ENCODE data around the gene CENPV.

Gene CENPV

DNA sequence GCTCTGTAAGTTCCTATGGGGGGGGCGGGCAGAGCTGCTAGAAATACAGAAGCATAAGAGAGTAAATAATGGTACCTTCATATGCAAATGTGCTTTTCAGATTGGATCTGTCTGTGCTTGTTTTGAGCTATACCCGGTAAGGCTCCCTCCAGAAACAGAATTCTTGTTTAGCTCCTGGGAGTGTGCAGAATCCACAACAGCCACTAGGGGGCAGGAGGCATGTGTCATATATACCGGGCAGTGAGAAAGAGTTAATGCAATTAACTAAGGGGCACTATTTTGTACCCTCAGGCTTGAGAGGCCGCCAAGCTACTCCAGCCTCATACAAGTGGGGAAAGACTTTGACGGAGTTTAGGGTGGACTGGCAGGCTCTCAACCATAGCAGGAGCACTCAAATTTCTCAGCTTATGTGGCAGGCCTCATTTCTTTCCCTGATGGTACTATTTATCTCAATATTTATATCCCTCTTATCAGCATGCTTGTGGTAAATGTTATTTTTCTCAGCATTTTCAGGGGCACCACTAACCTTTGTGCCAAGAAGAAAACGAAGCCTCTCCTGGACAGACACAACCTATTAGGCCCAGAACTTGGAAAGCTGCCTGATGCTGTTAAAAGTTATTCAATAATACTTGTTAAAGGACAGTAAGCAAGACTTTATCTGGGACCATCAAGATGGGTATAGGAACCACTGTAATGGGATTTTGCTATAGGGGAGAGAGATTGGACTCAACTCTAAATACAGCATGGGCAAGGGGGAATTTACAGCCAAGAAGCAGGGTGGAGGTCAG is 10.7 kb upstream of the CENPV start:
- no peaks in the 10 kb centered on the region for H3K9me3 ChIP-seq (replicated peaks; ENCODE audit: insufficient read depth, low read length)
- H3K9ac ChIP-seq (ENCODE audit: low read length), result no peak overlapping the region
- no peak overlapping the region for H3K4me3 ChIP-seq (ENCODE audit: low read length)
- peak; percentile 69 for DNase-seq
- H3K79me2 ChIP-seq (ENCODE audit: low read length), result no peaks in the 10 kb centered on the region
- H3K27ac ChIP-seq (ENCODE audit: low read length), result no peak overlapping the region
- no peaks in the 10 kb centered on the region for H3K9me2 ChIP-seq (replicated peaks; ENCODE audit: insufficient read depth, low read length)
- H4K20me1 ChIP-seq (ENCODE audit: insufficient read depth, low read length), result no peaks in the 10 kb centered on the region
- TF ChIP-seq, protein P1, sequence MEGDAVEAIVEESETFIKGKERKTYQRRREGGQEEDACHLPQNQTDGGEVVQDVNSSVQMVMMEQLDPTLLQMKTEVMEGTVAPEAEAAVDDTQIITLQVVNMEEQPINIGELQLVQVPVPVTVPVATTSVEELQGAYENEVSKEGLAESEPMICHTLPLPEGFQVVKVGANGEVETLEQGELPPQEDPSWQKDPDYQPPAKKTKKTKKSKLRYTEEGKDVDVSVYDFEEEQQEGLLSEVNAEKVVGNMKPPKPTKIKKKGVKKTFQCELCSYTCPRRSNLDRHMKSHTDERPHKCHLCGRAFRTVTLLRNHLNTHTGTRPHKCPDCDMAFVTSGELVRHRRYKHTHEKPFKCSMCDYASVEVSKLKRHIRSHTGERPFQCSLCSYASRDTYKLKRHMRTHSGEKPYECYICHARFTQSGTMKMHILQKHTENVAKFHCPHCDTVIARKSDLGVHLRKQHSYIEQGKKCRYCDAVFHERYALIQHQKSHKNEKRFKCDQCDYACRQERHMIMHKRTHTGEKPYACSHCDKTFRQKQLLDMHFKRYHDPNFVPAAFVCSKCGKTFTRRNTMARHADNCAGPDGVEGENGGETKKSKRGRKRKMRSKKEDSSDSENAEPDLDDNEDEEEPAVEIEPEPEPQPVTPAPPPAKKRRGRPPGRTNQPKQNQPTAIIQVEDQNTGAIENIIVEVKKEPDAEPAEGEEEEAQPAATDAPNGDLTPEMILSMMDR (IDR thresholded peaks at IDR 0.05; ENCODE audit: low read length), result peak; percentile 96
- TF ChIP-seq EZH2phosphoT487 (IDR thresholded peaks at IDR 0.05; ENCODE audit: low read length), result no peak
- TF ChIP-seq EZH2 (optimal IDR thresholded peaks at IDR 0.05; ENCODE audit: low read depth, low read length), result no peak
- H3K36me3 ChIP-seq (replicated peaks; ENCODE audit: insufficient read depth, low read length), result no peaks in the 10 kb centered on the region
- H3K27me3 ChIP-seq (replicated peaks; ENCODE audit: insufficient read depth, low read length), result no peaks in the 10 kb centered on the region
- no peak overlapping the region for H3K4me2 ChIP-seq (ENCODE audit: low read depth, low read length)
- no peak overlapping the region for H2AFZ ChIP-seq (ENCODE audit: low read length)
- no peaks in the 10 kb centered on the region for H3F3A ChIP-seq (ENCODE audit: insufficient read depth, low read length)
- no peaks in the 10 kb centered on the region for H3K4me1 ChIP-seq (ENCODE audit: low read length)

DNA sequence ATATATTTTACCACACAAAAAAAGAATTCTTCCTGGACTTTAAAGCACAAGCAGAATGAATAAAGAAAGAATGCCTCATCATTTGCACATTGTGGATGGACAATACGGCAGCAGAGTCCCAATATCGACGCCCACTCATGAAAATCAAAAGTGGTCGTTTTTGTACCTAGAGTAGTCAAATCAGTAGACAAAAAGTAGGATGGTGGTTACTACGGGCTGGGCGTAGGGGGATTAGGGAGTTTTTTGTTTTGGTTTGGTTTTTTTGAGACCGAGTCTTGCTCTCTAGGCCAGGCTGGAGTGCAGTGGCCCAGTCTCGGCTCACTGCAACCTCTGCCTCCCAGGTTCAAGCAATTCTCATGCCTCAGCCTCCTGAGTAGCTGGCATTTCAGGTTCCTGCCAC is 8.6 kb upstream of the CENPV start:
- Histone ChIP-seq H3K36me3 (replicated peaks; ENCODE audit: insufficient read depth, low read length) (no peaks in the 10 kb centered on the region), H3K27ac (ENCODE audit: low read length) (no peak overlapping the region), H3K9me2 (replicated peaks; ENCODE audit: insufficient read depth, low read length) (no peaks in the 10 kb centered on the region), H3K79me2 (ENCODE audit: low read length) (no peaks in the 10 kb centered on the region), H2AFZ (ENCODE audit: low read length) (no peak overlapping the region), H3F3A (ENCODE audit: insufficient read depth, low read length) (no peaks in the 10 kb centered on the region), H3K4me1 (ENCODE audit: low read length) (no peaks in the 10 kb centered on the region), H3K4me2 (ENCODE audit: low read depth, low read length) (no peak overlapping the region), H3K27me3 (replicated peaks; ENCODE audit: insufficient read depth, low read length) (peaks cover 2% of the 10 kb centered on the region; the same call in 1 of the 2 replicates), H3K4me3 (ENCODE audit: low read length) (no peak overlapping the region), H3K9me3 (replicated peaks; ENCODE audit: insufficient read depth, low read length) (no peaks in the 10 kb centered on the region), H4K20me1 (ENCODE audit: insufficient read depth, low read length) (no peaks in the 10 kb centered on the region), H3K9ac (ENCODE audit: low read length) (no peak overlapping the region)
- no peak for TF ChIP-seq EZH2 (optimal IDR thresholded peaks at IDR 0.05; ENCODE audit: low read depth, low read length)
- TF ChIP-seq EZH2phosphoT487 (IDR thresholded peaks at IDR 0.05; ENCODE audit: low read length), result no peak
- TF ChIP-seq, protein P1 (IDR thresholded peaks at IDR 0.05; ENCODE audit: low read length), result no peak
- DNase-seq, result no peak

- no peak overlapping the region for H3K4me3 ChIP-seq (ENCODE audit: low read length)
- peaks cover 4% of the 10 kb centered on the region; the same call in 1 of the 2 replicates for H3K27me3 ChIP-seq (replicated peaks; ENCODE audit: insufficient read depth, low read length)
- no peak overlapping the region for H2AFZ ChIP-seq (ENCODE audit: low read length)
- H3K9ac ChIP-seq (ENCODE audit: low read length), result no peak overlapping the region
- no peaks in the 10 kb centered on the region for H4K20me1 ChIP-seq (ENCODE audit: insufficient read depth, low read length)
- no peaks in the 10 kb centered on the region for H3K36me3 ChIP-seq (replicated peaks; ENCODE audit: insufficient read depth, low read length)
- no peak overlapping the region for H3K27ac ChIP-seq (ENCODE audit: low read length)
- no peaks in the 10 kb centered on the region for H3K4me1 ChIP-seq (ENCODE audit: low read length)
- no peak overlapping the region for H3K4me2 ChIP-seq (ENCODE audit: low read depth, low read length)
- TF ChIP-seq EZH2phosphoT487 (IDR thresholded peaks at IDR 0.05; ENCODE audit: low read length), result no peak
- no peak for TF ChIP-seq EZH2 (optimal IDR thresholded peaks at IDR 0.05; ENCODE audit: low read depth, low read length)
- TF ChIP-seq, protein P1 (IDR thresholded peaks at IDR 0.05; ENCODE audit: low read length), result no peak
- H3K9me2 ChIP-seq (replicated peaks; ENCODE audit: insufficient read depth, low read length), result no peaks in the 10 kb centered on the region
- no peaks in the 10 kb centered on the region for H3K9me3 ChIP-seq (replicated peaks; ENCODE audit: insufficient read depth, low read length)
- no peak for DNase-seq
- no peaks in the 10 kb centered on the region for H3K79me2 ChIP-seq (ENCODE audit: low read length)
- no peaks in the 10 kb centered on the region for H3F3A ChIP-seq (ENCODE audit: insufficient read depth, low read length)
Measured at GRCh38 chr17:16358394-16358793, 5.1 kb upstream of the CENPV start.
